LNCaP clone FGC (cell line): ENCODE measurements around the gene EXOC6B.
A peak's percentile ranks its signal among the peaks of the same experiment; 100 is the strongest.

Source experiments
- DNase-seq: peaks from one replicate; pipeline ENCODE4 v3.0.0-alpha.2; 2011; ENCODE audit warnings: low read depth
- H3K4me3 ChIP-seq: 2 replicates; pipeline ENCODE4 v1.5.1; 2011; ENCODE audit warnings: mild to moderate bottlenecking, low read depth, low read length, control low read depth
- CTCF ChIP-seq: IDR thresholded peaks from 2 replicates; pipeline ENCODE4 v1.5.1; 2012; ENCODE audit warnings: mild to moderate bottlenecking; ENCODE audit not compliant: control insufficient read depth, insufficient read depth; ENCODE audit errors: extremely low read depth

Gene EXOC6B

GRCh38 chr2:72140621-72140960 is 685.2 kb downstream of the EXOC6B start:
- DNase-seq, result no peak
- no peak overlapping the region for H3K4me3 ChIP-seq
- TF ChIP-seq CTCF, result no peak

GRCh38 chr2:72139874-72140620 is 685.8 kb downstream of the EXOC6B start:
- no peak for DNase-seq
- no peak overlapping the region for H3K4me3 ChIP-seq
- TF ChIP-seq CTCF, result no peak

- no peak for TF ChIP-seq CTCF
- H3K4me3 ChIP-seq, result no peak overlapping the region
- DNase-seq, result no peak
These were observed 686.4 kb downstream of the EXOC6B start for GRCh38 chr2:72139471-72139873.

GRCh38 chr2:72138921-72139381 is 686.9 kb downstream of the EXOC6B start:
- TF ChIP-seq CTCF, result no peak
- no peak overlapping the region for H3K4me3 ChIP-seq
- no peak for DNase-seq

- H3K4me3 ChIP-seq, result no peak overlapping the region
- TF ChIP-seq CTCF, result no peak
- DNase-seq, result no peak
These were observed 687.6 kb downstream of the EXOC6B start for GRCh38 chr2:72138011-72138881.

- H3K4me3 ChIP-seq, result no peak overlapping the region
- peak; percentile 82 for TF ChIP-seq CTCF
- DNase-seq, result no peak
These were observed 688.3 kb downstream of the EXOC6B start for GRCh38 chr2:72137498-72138010.
